Smooth muscle cell of the coronary artery (primary cell): ENCODE results near the gene SP6. TPM values are rescaled to one million over a fixed set of nuclear protein-coding genes. Genes with fewer than 3 reads are reported as not detected.

ENCODE experiments used
- total RNA-seq: library from RNA; depleted of rRNA; stranded (reverse); fragments of >200 nt; gene quantifications from 2 replicates; pipeline ENCODE4 v1.2.3, GENCODE V29; 2014; ENCODE audit warnings: low replicate concordance

SP6 gene
- 0.08 and 0.12 TPM in 2 replicates for total RNA-seq

DNA sequence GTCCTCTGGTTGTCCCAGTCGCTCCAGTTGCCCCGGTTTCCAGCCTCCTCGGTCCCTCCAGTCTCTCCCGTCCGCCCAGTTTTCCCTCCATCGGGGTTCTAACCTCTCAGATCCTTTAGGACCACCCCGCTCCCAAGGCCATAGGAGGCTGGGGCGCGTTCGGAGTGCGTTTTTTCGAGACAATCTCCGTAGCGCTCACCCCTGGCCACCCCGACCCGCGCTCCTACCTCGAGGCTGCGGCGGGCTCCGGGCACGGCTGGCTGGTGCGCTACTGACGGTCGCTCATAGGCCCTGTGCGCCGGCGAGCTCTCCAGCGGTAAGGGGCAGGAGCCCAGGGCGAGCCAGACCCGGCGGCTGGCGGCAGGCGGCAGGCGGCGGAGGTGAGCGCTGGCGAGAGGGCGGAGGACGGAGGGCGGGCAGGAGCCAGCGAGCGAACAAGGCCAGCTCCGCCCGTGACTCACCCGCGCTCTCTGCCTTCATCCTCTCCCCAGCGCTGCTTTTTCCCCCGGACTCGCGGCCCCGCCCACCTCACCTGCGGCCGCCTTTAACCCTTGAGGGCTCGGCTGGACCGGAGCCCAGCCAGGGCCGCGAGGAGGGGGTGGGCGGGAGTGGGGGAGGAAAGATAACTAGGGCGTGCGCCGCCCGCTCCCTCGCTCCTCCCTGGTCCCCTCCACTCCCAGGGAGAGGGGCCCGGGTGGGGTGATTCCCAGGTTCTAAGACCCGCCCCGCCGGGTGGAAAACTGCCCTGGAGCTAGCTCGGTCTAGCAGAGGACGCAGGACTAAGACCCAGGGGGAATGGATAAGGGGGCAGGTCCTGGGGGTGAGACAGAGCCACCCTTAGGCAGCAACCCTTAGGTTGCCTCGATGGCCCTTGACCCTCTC, at the start of gene SP6:
SP6 (minus strand) TSS at position 472 of the 882 bp plus-strand sequence. CDS start 2,734 bp downstream, outside the sequence.

DNA sequence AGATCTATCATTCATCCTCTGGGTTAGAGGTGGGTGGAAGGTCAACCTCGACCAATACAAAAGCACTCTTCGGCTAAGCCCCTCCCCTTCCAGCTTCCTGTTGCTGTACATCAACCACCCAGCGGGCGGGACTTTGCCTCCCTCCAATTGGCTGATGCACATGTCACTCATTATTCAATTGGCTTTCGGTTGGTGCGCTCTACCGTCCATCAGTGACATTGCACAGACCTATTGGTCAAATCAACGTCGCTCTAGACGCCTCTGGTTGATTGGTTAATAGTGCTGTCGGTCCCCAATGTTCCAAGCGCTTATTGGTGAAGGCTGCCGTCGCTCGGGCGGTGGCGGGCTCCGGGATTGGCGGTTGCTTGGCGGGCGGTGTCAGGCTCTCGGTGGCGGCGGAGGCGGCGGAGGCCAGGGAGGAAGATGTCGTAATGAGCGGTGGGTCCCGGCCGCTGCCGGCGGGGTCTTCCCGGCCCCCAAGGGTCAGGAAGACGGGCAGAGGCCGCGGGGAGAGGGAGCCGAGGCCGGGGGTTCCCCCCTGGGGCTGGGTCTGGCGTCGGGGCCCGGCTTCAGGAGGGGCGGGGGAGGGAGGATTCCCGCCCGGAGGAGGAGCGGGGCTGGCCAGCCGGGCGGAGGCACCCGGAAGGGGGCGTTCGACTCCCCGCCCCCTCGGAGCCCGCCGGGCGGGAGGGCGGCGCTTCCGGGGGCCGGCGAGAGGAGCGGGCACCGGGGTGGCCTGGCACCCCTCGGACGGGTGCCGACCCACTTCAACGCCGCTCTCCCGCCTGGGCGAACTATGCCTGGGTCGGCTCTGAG, 45.1 kb upstream of the SP6 start, which contains the start of gene SP2:
SP2 (plus strand) TSS at position 381 of the 816 bp plus-strand sequence; CDS start at position 432, 51 bp downstream.

DNA sequence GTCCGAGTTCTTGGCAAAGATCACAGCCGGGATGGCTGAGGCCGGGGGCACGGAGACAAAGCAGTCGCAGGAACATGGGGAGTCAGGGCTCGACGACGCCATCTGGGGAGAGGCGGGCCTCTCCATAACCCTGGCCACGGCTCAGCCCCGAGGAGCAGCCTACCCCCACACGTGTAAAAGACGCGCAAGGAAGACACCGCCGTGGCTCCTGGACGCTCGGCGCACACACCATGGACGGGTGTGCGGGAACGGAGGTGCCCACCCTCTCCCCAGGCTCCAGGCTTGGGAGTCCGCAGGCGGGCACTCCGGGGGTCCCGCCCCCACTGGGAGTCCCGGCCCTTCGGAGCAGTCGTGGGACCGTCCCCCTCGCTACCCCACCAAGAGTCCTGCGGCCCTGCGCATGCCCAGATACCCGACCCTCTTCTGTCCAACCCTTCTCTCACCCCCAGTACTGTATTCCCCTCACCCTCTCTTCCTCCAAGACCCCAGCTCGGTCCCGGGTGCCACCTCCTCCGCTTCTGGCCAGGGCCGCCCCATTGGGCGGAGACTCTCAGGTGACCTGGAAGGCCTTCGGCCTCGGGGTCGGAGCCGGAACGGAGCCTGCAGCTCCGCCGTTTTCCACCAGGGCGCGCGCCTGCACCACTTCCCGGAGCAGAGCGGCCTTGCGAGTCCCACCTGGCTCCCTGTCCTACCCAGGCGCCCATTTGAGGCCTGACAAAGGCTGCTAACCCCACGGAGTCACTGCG, 10.0 kb downstream of the SP6 start, which contains the start of gene SCRN2:
SCRN2 (minus strand) TSS at position 532 of the 746 bp plus-strand sequence; CDS start at position 102, 430 bp downstream.

DNA sequence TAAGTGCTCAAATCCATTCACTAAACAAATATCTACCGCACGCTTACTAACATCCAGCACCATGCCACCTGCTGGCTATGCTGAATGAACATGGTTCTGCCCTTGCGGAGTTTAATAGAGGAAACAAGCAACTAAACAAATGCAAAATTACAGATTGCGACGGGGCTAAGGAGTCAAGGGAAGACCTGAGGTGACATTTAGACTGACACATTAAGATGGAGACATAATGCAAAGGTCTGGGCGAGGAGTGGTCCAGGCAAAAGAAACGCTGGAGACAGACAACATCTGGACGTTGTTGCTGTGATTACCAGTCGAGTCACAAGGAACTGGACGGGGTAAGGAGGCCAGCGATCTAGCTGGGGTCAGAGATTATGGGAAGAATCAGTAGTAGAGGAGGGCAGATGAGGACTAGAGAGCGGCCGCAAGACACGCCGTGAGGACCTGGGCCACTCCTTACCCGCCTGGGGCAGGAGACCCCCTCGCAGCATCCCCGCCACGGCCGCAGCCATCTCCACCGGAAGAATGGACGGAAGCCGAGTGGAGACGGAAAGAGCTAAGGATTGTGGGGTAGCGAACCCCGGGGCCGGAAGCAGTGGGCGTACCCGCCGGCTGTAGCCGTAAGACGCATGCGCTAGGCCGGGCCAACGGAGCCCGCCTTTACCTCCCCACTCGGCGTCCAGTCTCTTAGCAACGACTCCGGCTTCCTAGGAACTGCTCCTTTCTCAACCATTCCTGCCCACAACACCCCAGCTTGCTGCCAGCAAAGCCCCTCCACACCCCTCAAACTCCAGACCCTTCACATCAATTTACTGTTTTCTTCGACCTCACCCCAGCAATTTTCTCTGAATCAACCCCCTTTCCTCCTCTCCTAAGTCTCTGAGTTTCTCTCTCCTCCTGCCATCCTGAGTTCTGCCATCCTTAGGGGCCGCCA, 19.7 kb downstream of the SP6 start, which contains the start of the genes LRRC46 and MRPL10:
LRRC46 (plus strand) TSS at position 668 of the 931 bp plus-strand sequence. CDS start 320 bp downstream, outside the sequence.
MRPL10 (minus strand) TSS at position 539 of the 931 bp plus-strand sequence; CDS start at position 509, 30 bp downstream.

DNA sequence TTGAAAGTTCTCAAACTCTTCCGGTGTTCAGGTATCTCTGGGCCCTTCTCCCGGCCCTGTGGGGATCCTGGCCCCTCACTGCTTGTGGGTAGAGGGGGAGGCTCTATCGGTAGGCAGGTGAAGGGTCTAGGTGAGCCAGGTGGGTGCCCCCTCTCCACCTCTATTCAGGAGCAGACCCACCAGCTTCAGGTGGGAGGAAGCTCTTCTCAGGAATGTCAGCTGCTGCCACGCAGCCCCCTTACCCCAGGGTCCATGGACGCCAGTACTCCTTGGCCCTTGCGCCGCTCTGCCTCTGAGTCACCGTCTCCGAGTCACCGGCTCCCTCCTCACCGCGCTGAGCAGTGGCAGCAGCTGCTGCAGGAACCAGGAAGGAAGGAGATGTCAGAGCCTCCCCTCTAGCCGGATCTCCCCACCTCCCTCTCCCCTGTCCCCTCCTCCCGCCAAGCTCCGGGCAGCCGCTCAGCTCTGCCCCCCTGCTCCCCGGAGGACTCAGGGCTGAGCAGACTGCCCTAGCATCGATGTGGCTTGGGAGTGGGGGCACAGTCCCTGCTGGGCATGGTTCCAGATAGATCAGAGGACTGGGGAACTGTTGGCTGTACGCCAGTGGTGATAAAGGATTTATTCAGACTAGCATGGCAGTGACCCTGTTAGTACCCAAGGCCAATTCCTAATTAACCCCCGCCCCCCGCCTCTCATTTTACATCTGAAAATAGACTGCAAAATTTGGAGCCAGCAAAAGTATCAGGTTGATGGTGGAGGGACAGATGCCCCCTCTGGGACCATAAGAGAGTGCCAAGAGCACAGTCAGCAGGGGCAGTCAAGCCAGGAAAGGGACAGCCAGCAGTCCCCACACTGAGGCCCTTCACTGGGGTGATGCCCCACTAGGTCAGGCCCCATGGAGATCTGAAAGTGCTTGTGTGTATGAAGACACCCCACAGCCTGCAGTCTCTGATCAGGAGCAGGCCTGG, 29.3 kb downstream of the SP6 start, which contains the start of gene OSBPL7:
OSBPL7 (minus strand) TSS at position 371 of the 968 bp plus-strand sequence. CDS start 1,516 bp downstream, outside the sequence.

Other genes with a start within 250 kb of the SP6 start
- gene KPNB1, start 201.2 kb downstream of the SP6 start, total RNA-seq, result 187 and 246 TPM in 2 replicates
- 4.6 and 5.5 TPM in 2 replicates for gene TBKBP1, start 157.0 kb downstream of the SP6 start, total RNA-seq
- gene TBX21, start 117.9 kb downstream of the SP6 start, total RNA-seq, result not detected in 2 replicates
- 7.3 and 10.1 TPM in 2 replicates for gene OSBPL7, start 29.4 kb downstream of the SP6 start, total RNA-seq
- gene MRPL10, start 19.6 kb downstream of the SP6 start, total RNA-seq, result 16.1 and 21.3 TPM in 2 replicates
- gene LRRC46, start 19.5 kb downstream of the SP6 start, total RNA-seq, result 0.08 TPM in 1 of 2 replicates, not detected in the other
- gene SCRN2, start 9.9 kb downstream of the SP6 start, total RNA-seq, result 44.1 and 47.4 TPM in 2 replicates
- gene SP2, start 45.1 kb upstream of the SP6 start, total RNA-seq, result 0.23 and 0.35 TPM in 2 replicates
- 20.4 and 34.2 TPM in 2 replicates for gene PNPO, start 90.4 kb upstream of the SP6 start, total RNA-seq
- not detected in 2 replicates for gene PRR15L, start 106.7 kb upstream of the SP6 start, total RNA-seq
- 83.0 and 117 TPM in 2 replicates for gene CDK5RAP3, start 120.0 kb upstream of the SP6 start, total RNA-seq
- 89.7 and 130 TPM in 2 replicates for gene COPZ2, start 186.6 kb upstream of the SP6 start, total RNA-seq
- 81.2 and 192 TPM in 2 replicates for gene NFE2L1, start 197.2 kb upstream of the SP6 start, total RNA-seq